ENCODE results near the gene LLCFC1.

- TF ChIP-seq EZH2phosphoT487 (IDR thresholded peaks at IDR 0.05; ENCODE audit: low read length) (no peak), CTCF (IDR thresholded peaks at IDR 0.05; ENCODE audit: low read length) (no peak)
Measured at GRCh38 chr7:142913566-142913965, 25.7 kb upstream of the LLCFC1 start.

Data from MM.1S (cell line).